DND-41 (cell line): ENCODE measurements around the gene ELAVL2.

Experiments
- CTCF ChIP-seq: IDR thresholded peaks from 2 replicates; pipeline ENCODE4 v1.5.1; 2012; ENCODE audit warnings: borderline replicate concordance, low read length, moderate library complexity, mild to moderate bottlenecking; ENCODE audit not compliant: poor library complexity, severe bottlenecking; ENCODE audit errors: extremely low read depth
- EZH2 ChIP-seq: IDR thresholded peaks from 3 replicates; pipeline ENCODE4 v1.6.1; 2012; ENCODE audit warnings: borderline replicate concordance, low read depth, mild to moderate bottlenecking, moderate library complexity, low read length, inconsistent platforms; ENCODE audit not compliant: severe bottlenecking

- TF ChIP-seq CTCF, result no peak
- TF ChIP-seq EZH2, result no peak
Observed at GRCh38 chr9:23823986-23824829, 1.8 kb downstream of the ELAVL2 start.
